ENCODE measurements around the gene CALML6.
A peak's percentile ranks its signal among the peaks of the same experiment; 100 is the strongest.

CALML6 gene

DNA sequence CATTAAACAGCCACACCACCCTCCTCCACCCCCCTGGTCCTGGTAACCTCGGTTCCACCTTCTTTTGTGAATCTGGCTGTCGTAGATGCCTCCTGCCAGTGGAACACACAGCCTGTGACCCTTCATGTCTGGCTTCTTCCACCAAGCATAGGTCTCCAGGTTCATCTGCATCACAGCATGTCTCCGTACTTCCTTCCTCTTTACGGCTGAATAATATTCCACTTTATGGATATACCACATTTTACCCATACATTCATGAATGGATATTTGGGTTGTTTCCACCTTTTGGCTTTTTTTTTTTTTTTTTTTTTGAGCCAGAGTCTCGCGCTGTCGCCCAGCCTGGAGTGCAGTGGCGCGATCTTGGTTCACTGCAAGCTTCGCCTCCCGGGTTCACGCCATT is 11.8 kb upstream of the CALML6 start:
- no peaks in the 10 kb centered on the region; the same call in none of the 2 replicates for H3K27me3 ChIP-seq (replicated peaks; ENCODE audit: control insufficient read depth, insufficient read depth, low read length)

DNA sequence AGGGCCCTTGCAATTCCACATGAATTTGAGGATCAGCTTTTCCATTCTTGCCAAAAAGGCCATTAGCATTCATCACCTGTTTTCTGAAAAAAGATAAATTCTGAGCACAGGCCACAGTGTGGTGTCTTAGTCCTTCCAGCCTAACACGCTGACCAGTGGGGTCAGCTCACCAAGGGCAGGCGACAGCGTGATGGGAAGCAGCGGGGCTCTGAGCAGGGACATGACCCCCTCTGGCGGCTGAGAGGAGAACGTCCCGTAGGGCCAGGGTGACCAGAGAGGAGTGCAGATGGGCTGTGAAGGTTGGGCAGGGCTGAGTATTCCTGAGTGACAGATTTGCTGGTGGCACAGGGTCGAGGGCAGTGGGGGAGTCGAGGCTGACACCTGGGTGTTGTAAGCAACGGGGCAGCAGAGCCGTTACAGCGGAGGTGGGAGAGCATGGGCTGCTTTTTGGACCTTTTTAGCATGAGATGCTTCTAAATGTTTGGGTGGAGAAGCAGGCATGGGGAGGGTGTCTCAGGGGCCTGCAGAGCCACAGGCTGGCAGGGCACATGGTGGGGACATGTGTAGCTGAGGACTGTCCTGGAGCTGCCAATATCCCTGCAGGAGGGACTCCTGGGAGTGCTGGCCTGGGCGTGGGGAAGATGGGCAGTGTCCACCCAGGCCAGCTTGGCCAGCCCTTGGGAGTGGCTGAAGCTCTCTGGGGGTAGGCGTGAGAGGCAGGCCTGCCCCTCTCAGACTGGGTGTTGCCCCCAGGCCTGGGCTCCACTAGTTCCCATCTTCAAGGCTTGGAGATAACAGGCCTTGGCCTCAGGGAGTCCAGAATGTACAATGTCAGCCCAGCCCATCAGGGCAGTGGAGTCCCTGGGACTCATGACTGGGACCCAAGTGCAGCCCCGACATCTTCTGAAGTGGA is 8.6 kb upstream of the CALML6 start:
- TF ChIP-seq, protein P1, sequence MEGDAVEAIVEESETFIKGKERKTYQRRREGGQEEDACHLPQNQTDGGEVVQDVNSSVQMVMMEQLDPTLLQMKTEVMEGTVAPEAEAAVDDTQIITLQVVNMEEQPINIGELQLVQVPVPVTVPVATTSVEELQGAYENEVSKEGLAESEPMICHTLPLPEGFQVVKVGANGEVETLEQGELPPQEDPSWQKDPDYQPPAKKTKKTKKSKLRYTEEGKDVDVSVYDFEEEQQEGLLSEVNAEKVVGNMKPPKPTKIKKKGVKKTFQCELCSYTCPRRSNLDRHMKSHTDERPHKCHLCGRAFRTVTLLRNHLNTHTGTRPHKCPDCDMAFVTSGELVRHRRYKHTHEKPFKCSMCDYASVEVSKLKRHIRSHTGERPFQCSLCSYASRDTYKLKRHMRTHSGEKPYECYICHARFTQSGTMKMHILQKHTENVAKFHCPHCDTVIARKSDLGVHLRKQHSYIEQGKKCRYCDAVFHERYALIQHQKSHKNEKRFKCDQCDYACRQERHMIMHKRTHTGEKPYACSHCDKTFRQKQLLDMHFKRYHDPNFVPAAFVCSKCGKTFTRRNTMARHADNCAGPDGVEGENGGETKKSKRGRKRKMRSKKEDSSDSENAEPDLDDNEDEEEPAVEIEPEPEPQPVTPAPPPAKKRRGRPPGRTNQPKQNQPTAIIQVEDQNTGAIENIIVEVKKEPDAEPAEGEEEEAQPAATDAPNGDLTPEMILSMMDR (IDR thresholded peaks at IDR 0.05; ENCODE audit: insufficient read depth, low read length, poor library complexity, severe bottlenecking) = peak; percentile 96
- no peaks in the 10 kb centered on the region for H3K36me3 ChIP-seq (ENCODE audit: control insufficient read depth, insufficient read depth, low read length)
- no peak overlapping the region for H3K4me3 ChIP-seq (replicated peaks; ENCODE audit: low read depth, low read length)
- no peaks in the 10 kb centered on the region; the same call in 1 of the 2 replicates for H3K27me3 ChIP-seq (replicated peaks; ENCODE audit: control insufficient read depth, insufficient read depth, low read length)
- peak; percentile 63 for DNase-seq (ENCODE audit: extremely low read depth, insufficient read length)

More for the DNA sequence above, 11.8 kb upstream of the CALML6 start:
- H3K4me3 ChIP-seq (replicated peaks; ENCODE audit: low read depth, low read length) = no peak overlapping the region
- DNase-seq (ENCODE audit: extremely low read depth, insufficient read length) = no peak
- H3K36me3 ChIP-seq (ENCODE audit: control insufficient read depth, insufficient read depth, low read length) = no peaks in the 10 kb centered on the region
- TF ChIP-seq, protein P1 (IDR thresholded peaks at IDR 0.05; ENCODE audit: insufficient read depth, low read length, poor library complexity, severe bottlenecking) = no peak

DNA sequence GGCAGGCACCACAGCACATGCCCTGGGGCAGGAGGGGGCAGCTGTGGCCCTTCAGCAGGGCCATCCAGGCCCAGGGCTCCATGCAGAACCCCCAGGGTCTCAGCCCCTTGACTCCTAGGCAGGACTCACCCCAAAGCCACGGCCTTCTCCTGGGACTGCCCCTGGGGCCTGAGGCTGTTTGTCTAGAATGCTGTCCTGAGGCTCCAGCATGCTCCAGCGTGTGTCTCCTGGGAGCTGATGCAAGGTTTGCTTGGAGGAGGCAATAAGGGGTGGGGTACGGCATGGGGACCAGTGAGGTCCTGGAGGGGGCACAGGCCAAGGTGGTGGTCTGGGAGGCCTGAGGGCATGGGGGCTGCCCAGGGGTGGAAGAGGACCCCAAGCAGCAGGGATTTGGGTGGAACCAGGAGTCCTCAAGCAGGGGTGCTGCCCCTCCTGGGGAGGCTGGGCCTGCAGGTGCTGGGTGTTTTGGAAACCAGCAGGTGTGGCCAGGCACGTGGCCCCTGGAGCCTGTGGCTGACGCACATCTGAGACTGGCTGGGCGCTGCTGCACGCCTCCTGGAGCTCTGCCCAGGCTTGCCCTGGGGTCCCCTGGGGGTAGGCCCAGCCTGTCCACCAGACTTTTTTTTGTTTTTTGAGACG is 7.8 kb upstream of the CALML6 start:
- H3K27me3 ChIP-seq (replicated peaks; ENCODE audit: control insufficient read depth, insufficient read depth, low read length) = no peaks in the 10 kb centered on the region
- TF ChIP-seq, protein P1 (IDR thresholded peaks at IDR 0.05; ENCODE audit: insufficient read depth, low read length, poor library complexity, severe bottlenecking) = no peak
- H3K4me3 ChIP-seq (replicated peaks; ENCODE audit: low read depth, low read length) = no peak overlapping the region
- peak; percentile 75 for DNase-seq (ENCODE audit: extremely low read depth, insufficient read length)
- H3K36me3 ChIP-seq (ENCODE audit: control insufficient read depth, insufficient read depth, low read length) = no peaks in the 10 kb centered on the region

DNA sequence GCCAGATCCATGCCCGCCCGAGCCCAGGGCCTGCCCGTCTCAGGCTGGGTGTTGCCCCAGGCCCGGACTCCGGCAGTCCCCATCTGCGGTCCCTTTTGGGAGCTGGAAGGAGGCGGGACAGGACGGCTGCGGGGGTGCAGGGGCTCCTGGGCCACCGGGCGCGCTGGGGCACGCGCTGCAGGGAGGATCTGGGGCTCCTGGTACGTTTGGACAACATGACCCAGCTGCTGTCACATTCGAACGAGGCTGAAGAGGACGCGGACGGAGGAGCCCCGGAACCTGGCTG is 6.6 kb upstream of the CALML6 start:
- no peak for DNase-seq (ENCODE audit: extremely low read depth, insufficient read length)
- Histone ChIP-seq H3K4me3 (replicated peaks; ENCODE audit: low read depth, low read length) (peak overlapping the region; percentile 71), H3K27me3 (replicated peaks; ENCODE audit: control insufficient read depth, insufficient read depth, low read length) (no peaks in the 10 kb centered on the region), H3K36me3 (ENCODE audit: control insufficient read depth, insufficient read depth, low read length) (no peaks in the 10 kb centered on the region)
- TF ChIP-seq, protein P1 (IDR thresholded peaks at IDR 0.05; ENCODE audit: insufficient read depth, low read length, poor library complexity, severe bottlenecking) = no peak

DNA sequence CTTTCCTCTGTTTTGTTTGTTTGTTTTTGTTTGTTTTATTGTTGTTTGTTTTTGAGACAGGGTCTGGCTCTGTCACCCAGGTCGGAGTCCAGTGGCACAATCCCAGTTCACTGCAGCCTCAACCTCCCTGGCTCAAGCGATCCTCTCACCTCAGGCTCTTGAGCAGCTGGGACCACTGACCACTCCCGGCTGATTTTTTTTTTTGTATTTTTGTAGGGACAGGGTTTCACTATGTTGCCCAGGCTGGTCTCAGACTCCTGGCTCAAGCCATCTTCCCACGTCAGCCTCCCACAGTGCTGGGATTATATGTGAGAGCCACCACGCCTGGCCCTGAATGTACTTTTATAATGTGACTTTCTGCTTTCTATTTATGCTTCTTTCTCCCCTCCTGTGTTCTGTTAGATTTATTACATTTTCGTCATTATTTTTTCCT is 5.0 kb upstream of the CALML6 start:
- no peak for DNase-seq (ENCODE audit: extremely low read depth, insufficient read length)
- no peak overlapping the region for H3K4me3 ChIP-seq (replicated peaks; ENCODE audit: low read depth, low read length)
- TF ChIP-seq, protein P1 (IDR thresholded peaks at IDR 0.05; ENCODE audit: insufficient read depth, low read length, poor library complexity, severe bottlenecking) = no peak
- H3K27me3 ChIP-seq (replicated peaks; ENCODE audit: control insufficient read depth, insufficient read depth, low read length) = no peaks in the 10 kb centered on the region; the same call in 1 of the 2 replicates
- H3K36me3 ChIP-seq (ENCODE audit: control insufficient read depth, insufficient read depth, low read length) = no peaks in the 10 kb centered on the region
